ENCODE measurements around the gene CHRD. TPM values are rescaled to one million over a fixed set of nuclear protein-coding genes. Genes with fewer than 3 reads are reported as not detected.

Gene CHRD
- polyA plus RNA-seq, 3 donors, result 10.1 to 30.1 (median 14.2) TPM

GRCh38 chr3:184357248-184358123, 22.4 kb upstream of the CHRD start:
- H3K27ac ChIP-seq (ENCODE audit: low read depth, low read length), result no peak overlapping the region
- 92 to 95% (median 94%) methylated on average over 24 of the region's 24 CpGs for WGBS, 3 donors

DNA sequence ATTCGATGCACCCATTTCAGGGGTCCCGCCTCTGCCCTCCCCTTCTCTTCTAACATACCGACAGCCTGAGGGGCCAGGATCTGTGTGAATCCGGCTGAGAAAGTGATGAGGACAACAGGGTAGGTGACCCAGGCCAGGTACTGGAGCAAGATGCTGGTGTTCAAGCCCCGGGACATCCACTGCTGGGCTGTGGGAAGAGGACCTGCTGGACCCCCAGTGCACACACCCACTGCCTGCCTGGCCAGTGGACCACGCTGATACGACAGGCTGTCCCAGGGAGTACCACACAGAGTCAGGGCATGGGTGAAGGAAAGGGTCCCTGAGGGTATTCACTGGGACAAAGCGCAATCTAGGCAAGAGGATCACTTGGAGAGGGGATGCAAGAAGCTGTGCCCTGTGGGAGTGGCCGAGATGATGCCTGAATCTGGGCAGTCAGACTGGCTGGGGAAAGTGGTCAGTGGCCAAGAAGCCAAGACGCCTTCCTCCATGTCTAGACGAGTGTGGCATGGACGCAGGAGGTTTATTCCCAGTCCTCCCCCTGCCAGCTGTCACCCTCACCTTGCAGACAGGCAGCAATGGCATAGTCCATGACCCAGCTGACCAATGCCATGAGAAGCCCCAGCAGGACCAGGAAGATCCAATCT, 21.6 kb upstream of the CHRD start:
- no peak overlapping the region for H3K27ac ChIP-seq (ENCODE audit: low read depth, low read length)
- WGBS, 3 donors, result 91 to 94% (median 94%) methylated on average over 10 to 12 of the region's 12 CpGs

DNA sequence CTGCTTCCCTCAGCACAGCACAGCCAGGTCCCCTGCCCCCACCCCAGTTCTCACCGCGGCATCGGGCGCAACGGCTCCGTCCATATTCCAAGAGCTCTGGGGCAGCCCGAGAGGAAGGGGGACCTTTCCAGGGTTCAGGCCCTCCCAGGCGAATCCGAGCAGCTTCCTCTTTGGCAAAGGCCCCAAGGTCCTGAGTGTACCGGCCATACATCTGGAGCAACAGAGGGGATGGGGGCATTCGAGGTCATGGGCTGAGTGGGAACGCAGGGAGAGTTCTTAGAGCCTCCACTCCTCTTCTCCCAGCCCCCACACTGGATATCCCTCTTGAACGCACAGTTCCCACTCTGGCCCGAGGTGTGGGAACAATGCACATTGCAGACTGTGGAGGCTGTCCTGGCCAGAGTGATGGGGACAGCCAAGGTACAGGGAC, 20.9 kb upstream of the CHRD start:
- 52 to 73% (median 63%) methylated on average over 14 of the region's 14 CpGs for WGBS, 3 donors
- H3K27ac ChIP-seq (ENCODE audit: low read depth, low read length), result no peak overlapping the region

DNA sequence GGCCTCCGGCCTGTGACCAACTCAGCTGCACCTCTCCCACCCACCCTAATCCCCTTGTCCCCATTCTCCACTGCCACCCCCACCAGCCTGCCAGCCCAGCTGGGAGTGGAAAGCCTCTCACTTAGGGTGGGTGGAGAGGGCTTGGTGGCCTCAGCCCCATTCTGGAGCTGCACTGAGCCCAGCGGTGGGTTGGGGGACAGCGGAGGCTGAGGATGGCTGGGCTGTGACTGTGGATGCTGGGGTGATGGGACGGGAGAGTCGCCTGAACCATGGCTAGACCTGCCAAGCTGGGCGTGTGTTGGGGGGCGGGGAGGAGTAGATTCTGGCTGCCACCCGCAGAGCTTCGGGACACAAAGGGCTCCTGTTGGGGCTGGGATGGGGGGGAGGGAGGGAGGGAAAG, 20.2 kb upstream of the CHRD start:
- H3K27ac ChIP-seq (ENCODE audit: low read depth, low read length), result no peak overlapping the region
- WGBS, 3 donors, result 70 to 80% (median 76%) methylated on average over 9 of the region's 9 CpGs

GRCh38 chr3:184360070-184360928, 19.6 kb upstream of the CHRD start:
- WGBS, 3 donors, result 76 to 85% (median 78%) methylated on average over 12 of the region's 12 CpGs
- no peak overlapping the region for H3K27ac ChIP-seq (ENCODE audit: low read depth, low read length)

- no peak overlapping the region for H3K27ac ChIP-seq (ENCODE audit: low read depth, low read length)
- WGBS, 3 donors, result 8 to 11% (median 11%) methylated on average over 20 to 24 of the region's 24 CpGs
Observed at GRCh38 chr3:184360929-184361531, 18.8 kb upstream of the CHRD start.

GRCh38 chr3:184361532-184361931, 18.3 kb upstream of the CHRD start, which contains the start of the genes CLCN2 and POLR2H:
Gene CLCN2, minus strand, starts transcription at chr3:184361605. Its CDS starts 126 bp downstream, at chr3:184361479.
Gene POLR2H, plus strand, starts transcription at chr3:184361710. Its CDS starts 1,783 bp downstream, at chr3:184363493.
- H3K27ac ChIP-seq (ENCODE audit: low read depth, low read length), result peak within 1 kb of the TSS; percentile 60
- 0% methylated on average over 7 to 56 of the region's 56 CpGs for WGBS, 3 donors

- H3K27ac ChIP-seq (ENCODE audit: low read depth, low read length), result peak overlapping the region; percentile 60
- WGBS, 3 donors, result 0 to 1% (median 0%) methylated on average over 37 to 38 of the region's 38 CpGs
Observed at GRCh38 chr3:184361932-184362667, 17.8 kb upstream of the CHRD start.

GRCh38 chr3:184362668-184363546, 16.9 kb upstream of the CHRD start:
- peak overlapping the region; percentile 60 for H3K27ac ChIP-seq (ENCODE audit: low read depth, low read length)
- 0 to 1% (median 0%) methylated on average over 60 to 68 of the region's 68 CpGs for WGBS, 3 donors

GRCh38 chr3:184366619-184367289, 13.1 kb upstream of the CHRD start:
- H3K27ac ChIP-seq (ENCODE audit: low read depth, low read length), result no peak overlapping the region
- WGBS, 3 donors, result 77 to 87% (median 86%) methylated on average over 5 of the region's 5 CpGs

DNA sequence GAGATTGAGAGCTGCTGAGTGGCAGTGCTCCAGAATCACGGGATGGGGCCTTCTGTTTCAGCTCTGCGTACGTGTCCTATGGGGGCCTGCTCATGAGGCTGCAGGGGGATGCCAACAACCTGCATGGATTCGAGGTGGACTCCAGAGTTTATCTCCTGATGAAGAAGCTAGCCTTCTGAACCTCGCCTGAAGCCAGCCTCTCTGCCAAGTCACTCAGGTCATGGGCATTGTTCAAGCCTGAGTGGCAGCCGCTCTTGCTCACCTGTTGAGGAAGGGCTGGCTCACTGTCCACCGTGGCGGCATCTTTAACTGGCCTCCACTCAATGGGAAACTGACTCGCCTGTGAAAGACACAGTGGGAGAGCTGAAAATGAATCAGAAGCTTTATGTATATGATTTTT, 11.7 kb upstream of the CHRD start:
- 80 to 83% (median 80%) methylated on average over 9 of the region's 9 CpGs for whole genome bisulfite sequencing, 3 donors

GRCh38 chr3:184368586-184369183, 11.2 kb upstream of the CHRD start:
- 50 to 64% (median 57%) methylated on average over 3 of the region's 3 CpGs for WGBS, 3 donors
- H3K27ac ChIP-seq (ENCODE audit: low read depth, low read length), result no peak overlapping the region

More for the DNA sequence above, 11.7 kb upstream of the CHRD start:
- no peak overlapping the region for H3K27ac ChIP-seq (ENCODE audit: low read depth, low read length)

DNA sequence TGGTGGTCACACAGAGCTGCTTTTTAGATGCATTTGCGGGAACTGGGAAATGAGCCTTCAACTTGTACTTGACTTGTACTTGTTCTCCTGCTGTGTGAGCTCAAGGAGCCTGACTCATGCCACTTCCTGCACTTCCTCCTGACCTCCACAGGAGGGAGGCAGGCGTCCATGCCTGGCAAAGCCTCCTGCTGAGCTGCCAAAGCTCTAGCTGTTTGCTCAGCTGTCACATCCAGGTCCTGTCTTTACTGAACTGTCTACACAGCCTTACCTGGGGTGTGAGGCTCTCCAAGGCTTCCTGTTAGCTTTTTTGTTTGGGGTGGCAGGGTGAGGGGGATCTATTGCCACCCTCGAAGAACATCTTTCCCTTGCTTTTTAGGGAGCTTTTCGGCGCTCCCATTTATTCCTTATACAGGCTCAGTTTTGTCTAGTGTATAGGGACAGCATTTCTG, 8.3 kb upstream of the CHRD start:
- WGBS, 3 donors, result 32 to 56% (median 50%) methylated on average over 5 of the region's 5 CpGs

DNA sequence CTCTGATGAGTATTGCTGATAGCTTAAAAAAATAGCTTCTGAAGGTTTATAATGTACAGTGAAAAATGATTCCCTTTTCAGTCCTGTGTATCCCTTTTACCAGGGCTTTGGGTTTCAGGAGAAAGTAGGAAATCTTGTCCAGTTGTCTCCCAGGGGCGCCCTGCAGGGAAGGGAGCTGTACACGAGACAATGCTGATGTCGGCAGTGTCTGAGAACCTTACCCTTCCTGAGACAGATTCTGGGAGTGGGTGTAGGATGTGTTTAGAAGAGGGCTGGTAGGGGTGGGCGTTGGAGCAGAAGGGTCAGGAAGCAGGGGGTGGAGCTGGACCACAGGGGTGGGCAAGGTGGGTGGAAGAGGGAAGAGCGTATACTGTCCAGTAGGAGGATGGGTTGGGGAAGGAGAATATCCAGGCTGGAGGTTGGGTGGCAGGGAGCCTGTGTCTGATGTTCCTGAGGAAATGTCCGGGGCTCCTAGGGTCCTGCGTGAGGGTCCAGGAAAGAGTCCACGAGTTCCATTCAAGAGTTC, 7.5 kb upstream of the CHRD start:
- WGBS, 3 donors, result 64 to 78% (median 70%) methylated on average over 8 of the region's 8 CpGs
- H3K27ac ChIP-seq (ENCODE audit: low read depth, low read length), result no peak overlapping the region

More for the DNA sequence above, 8.3 kb upstream of the CHRD start:
- H3K27ac ChIP-seq (ENCODE audit: low read depth, low read length), result no peak overlapping the region

DNA sequence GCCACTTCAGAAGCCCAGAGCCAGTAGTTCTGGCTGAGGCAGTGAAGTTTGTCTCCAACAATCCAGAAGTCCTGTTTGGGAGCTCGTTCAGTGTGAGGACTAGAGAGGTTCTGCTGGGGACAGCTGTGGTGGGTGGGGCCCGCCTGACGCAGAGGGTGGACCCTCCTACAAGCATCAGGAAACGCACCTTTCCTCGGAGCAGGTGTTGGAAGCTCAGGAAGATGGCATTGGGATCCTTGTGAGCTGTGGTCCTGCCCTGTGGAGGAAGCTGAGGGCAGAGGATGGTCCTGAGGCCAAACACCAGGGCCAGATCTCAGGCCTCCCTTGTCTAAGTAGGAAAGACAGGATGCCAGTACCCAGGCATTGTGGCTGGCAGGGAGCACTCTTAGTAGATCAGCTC, 6.9 kb upstream of the CHRD start:
- H3K27ac ChIP-seq (ENCODE audit: low read depth, low read length), result no peak overlapping the region
- WGBS, 3 donors, result 64 to 81% (median 77%) methylated on average over 5 of the region's 5 CpGs
